ENCODE results near the gene ZNF436.

ZNF436 gene

GRCh38 chr1:23399229-23399628, 29.6 kb upstream of the ZNF436 start:
- TF ChIP-seq GATA3 (IDR thresholded peaks at IDR 0.05; ENCODE audit: low read depth, low read length) (no peak), GATA2 (IDR thresholded peaks at IDR 0.05; ENCODE audit: low read depth, low read length) (no peak)

- TF ChIP-seq GATA2 (IDR thresholded peaks at IDR 0.05; ENCODE audit: low read depth, low read length), result no peak
- no peak for TF ChIP-seq GATA3 (IDR thresholded peaks at IDR 0.05; ENCODE audit: low read depth, low read length)
These were observed 28.3 kb upstream of the ZNF436 start for GRCh38 chr1:23397908-23398307.

GRCh38 chr1:23396380-23396779, 26.7 kb upstream of the ZNF436 start:
- no peak for TF ChIP-seq GATA3 (IDR thresholded peaks at IDR 0.05; ENCODE audit: low read depth, low read length)
- TF ChIP-seq GATA2 (IDR thresholded peaks at IDR 0.05; ENCODE audit: low read depth, low read length), result no peak

GRCh38 chr1:23395849-23396248, 26.2 kb upstream of the ZNF436 start:
- TF ChIP-seq GATA3 (IDR thresholded peaks at IDR 0.05; ENCODE audit: low read depth, low read length) (no peak), GATA2 (IDR thresholded peaks at IDR 0.05; ENCODE audit: low read depth, low read length) (no peak)

- no peak for TF ChIP-seq GATA2 (IDR thresholded peaks at IDR 0.05; ENCODE audit: low read depth, low read length)
- TF ChIP-seq GATA3 (IDR thresholded peaks at IDR 0.05; ENCODE audit: low read depth, low read length), result no peak
These were observed 25.6 kb upstream of the ZNF436 start for GRCh38 chr1:23395154-23395724.

- TF ChIP-seq GATA2 (IDR thresholded peaks at IDR 0.05; ENCODE audit: low read depth, low read length) (no peak), GATA3 (IDR thresholded peaks at IDR 0.05; ENCODE audit: low read depth, low read length) (no peak)
These were observed 25.0 kb upstream of the ZNF436 start for GRCh38 chr1:23394684-23395083.

GRCh38 chr1:23394181-23394580, 24.5 kb upstream of the ZNF436 start:
- TF ChIP-seq GATA2 (IDR thresholded peaks at IDR 0.05; ENCODE audit: low read depth, low read length) (no peak), GATA3 (IDR thresholded peaks at IDR 0.05; ENCODE audit: low read depth, low read length) (no peak)

GRCh38 chr1:23393706-23394105, 24.1 kb upstream of the ZNF436 start:
- no peak for TF ChIP-seq GATA2 (IDR thresholded peaks at IDR 0.05; ENCODE audit: low read depth, low read length)
- TF ChIP-seq GATA3 (IDR thresholded peaks at IDR 0.05; ENCODE audit: low read depth, low read length), result no peak

- TF ChIP-seq GATA2 (IDR thresholded peaks at IDR 0.05; ENCODE audit: low read depth, low read length), result no peak
These were observed 22.7 kb upstream of the ZNF436 start for GRCh38 chr1:23392125-23392855.

GRCh38 chr1:23389837-23390321, 20.2 kb upstream of the ZNF436 start:
- TF ChIP-seq GATA3 (IDR thresholded peaks at IDR 0.05; ENCODE audit: low read depth, low read length) (no peak), GATA2 (IDR thresholded peaks at IDR 0.05; ENCODE audit: low read depth, low read length) (no peak)

GRCh38 chr1:23387494-23387893, 17.9 kb upstream of the ZNF436 start:
- TF ChIP-seq GATA2 (IDR thresholded peaks at IDR 0.05; ENCODE audit: low read depth, low read length), result no peak
- no peak for TF ChIP-seq GATA3 (IDR thresholded peaks at IDR 0.05; ENCODE audit: low read depth, low read length)

- TF ChIP-seq GATA2 (IDR thresholded peaks at IDR 0.05; ENCODE audit: low read depth, low read length) (no peak), GATA3 (IDR thresholded peaks at IDR 0.05; ENCODE audit: low read depth, low read length) (no peak)
These were observed 15.5 kb upstream of the ZNF436 start for GRCh38 chr1:23385119-23385621.

GRCh38 chr1:23384312-23385058, 14.8 kb upstream of the ZNF436 start:
- no peak for TF ChIP-seq GATA3 (IDR thresholded peaks at IDR 0.05; ENCODE audit: low read depth, low read length)
- TF ChIP-seq GATA2 (IDR thresholded peaks at IDR 0.05; ENCODE audit: low read depth, low read length), result no peak

- TF ChIP-seq GATA3 (IDR thresholded peaks at IDR 0.05; ENCODE audit: low read depth, low read length) (no peak), GATA2 (IDR thresholded peaks at IDR 0.05; ENCODE audit: low read depth, low read length) (no peak)
These were observed 14.1 kb upstream of the ZNF436 start for GRCh38 chr1:23383577-23384311.

All from SH-SY5Y (cell line).